ENCODE measurements around the gene CMSS1.

CMSS1 gene

GRCh38 chr3:100230710-100231109 lies 413.0 kb downstream of the CMSS1 start:
- DNase-seq (ENCODE audit: low spot score), result no peak
- no peak overlapping the region for H3K27ac ChIP-seq
- TF ChIP-seq CTCF (conservative IDR thresholded peaks at IDR 0.05; ENCODE audit: low read depth), result no peak
- CTCF ChIA-PET, result interaction anchor here (0.6 to 0.7 kb wide), 2 partner anchors 18 to 312 kb away, joined by 5 to 6 read pairs; no protein-coding TSS in a partner anchor
- POLR2A ChIA-PET (ENCODE audit: low non-redundant PET), result no interaction called here

Data from RWPE1 (cell line).